ENCODE results near the gene ANKRD24. TPM values are rescaled to one million over a fixed set of nuclear protein-coding genes. Genes with fewer than 3 reads are reported as not detected.

ANKRD24 gene
- total and polyA plus RNA-seq, 7 donors = 0.34 to 2.7 (median 0.46) TPM

GRCh38 chr19:4149518-4150288 is 32.8 kb upstream of the ANKRD24 start:
- Histone ChIP-seq H3K4me1 (no peaks in the 10 kb centered on the region), H3K4me3 (no peak overlapping the region), H3K27ac (no peak overlapping the region), H3K9me3 (no peaks in the 10 kb centered on the region), H3K27me3 (ENCODE audit: insufficient read depth in 3 of 3, low read length in 2 of 3) (peaks cover 0 to 47% (median 11%) of the 10 kb centered on the region in 3 donors), H3K36me3 (ENCODE audit: insufficient read depth in 1 of 2, low read depth in 1 of 2) (no peaks in the 10 kb centered on the region)
- DNase-seq (no peak), ATAC-seq (no peak)
- TF ChIP-seq, protein P1, sequence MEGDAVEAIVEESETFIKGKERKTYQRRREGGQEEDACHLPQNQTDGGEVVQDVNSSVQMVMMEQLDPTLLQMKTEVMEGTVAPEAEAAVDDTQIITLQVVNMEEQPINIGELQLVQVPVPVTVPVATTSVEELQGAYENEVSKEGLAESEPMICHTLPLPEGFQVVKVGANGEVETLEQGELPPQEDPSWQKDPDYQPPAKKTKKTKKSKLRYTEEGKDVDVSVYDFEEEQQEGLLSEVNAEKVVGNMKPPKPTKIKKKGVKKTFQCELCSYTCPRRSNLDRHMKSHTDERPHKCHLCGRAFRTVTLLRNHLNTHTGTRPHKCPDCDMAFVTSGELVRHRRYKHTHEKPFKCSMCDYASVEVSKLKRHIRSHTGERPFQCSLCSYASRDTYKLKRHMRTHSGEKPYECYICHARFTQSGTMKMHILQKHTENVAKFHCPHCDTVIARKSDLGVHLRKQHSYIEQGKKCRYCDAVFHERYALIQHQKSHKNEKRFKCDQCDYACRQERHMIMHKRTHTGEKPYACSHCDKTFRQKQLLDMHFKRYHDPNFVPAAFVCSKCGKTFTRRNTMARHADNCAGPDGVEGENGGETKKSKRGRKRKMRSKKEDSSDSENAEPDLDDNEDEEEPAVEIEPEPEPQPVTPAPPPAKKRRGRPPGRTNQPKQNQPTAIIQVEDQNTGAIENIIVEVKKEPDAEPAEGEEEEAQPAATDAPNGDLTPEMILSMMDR (IDR thresholded peaks at IDR 0.05) = no peak
- WGBS, 3 donors = 48 to 53% (median 51%) methylated on average over 17 of the region's 17 CpGs
- intact Hi-C loops (cut with DNase I) = no loop called here

GRCh38 chr19:4151623-4152022 is 30.9 kb upstream of the ANKRD24 start:
- Histone ChIP-seq H3K27me3 (ENCODE audit: insufficient read depth in 3 of 3, low read length in 2 of 3) (peaks cover 0 to 41% (median 8%) of the 10 kb centered on the region in 3 donors), H3K27ac (no peak overlapping the region), H3K9me3 (no peaks in the 10 kb centered on the region), H3K36me3 (ENCODE audit: insufficient read depth in 1 of 2, low read depth in 1 of 2) (no peaks in the 10 kb centered on the region), H3K4me1 (no peaks in the 10 kb centered on the region), H3K4me3 (no peak overlapping the region)
- 65 to 76% (median 67%) methylated on average over 5 to 6 of the region's 6 CpGs for WGBS, 3 donors
- no peak for ATAC-seq
- TF ChIP-seq, protein P1 (IDR thresholded peaks at IDR 0.05) = no peak
- intact Hi-C loops (cut with DNase I) = no loop called here
- no peak for DNase-seq

DNA sequence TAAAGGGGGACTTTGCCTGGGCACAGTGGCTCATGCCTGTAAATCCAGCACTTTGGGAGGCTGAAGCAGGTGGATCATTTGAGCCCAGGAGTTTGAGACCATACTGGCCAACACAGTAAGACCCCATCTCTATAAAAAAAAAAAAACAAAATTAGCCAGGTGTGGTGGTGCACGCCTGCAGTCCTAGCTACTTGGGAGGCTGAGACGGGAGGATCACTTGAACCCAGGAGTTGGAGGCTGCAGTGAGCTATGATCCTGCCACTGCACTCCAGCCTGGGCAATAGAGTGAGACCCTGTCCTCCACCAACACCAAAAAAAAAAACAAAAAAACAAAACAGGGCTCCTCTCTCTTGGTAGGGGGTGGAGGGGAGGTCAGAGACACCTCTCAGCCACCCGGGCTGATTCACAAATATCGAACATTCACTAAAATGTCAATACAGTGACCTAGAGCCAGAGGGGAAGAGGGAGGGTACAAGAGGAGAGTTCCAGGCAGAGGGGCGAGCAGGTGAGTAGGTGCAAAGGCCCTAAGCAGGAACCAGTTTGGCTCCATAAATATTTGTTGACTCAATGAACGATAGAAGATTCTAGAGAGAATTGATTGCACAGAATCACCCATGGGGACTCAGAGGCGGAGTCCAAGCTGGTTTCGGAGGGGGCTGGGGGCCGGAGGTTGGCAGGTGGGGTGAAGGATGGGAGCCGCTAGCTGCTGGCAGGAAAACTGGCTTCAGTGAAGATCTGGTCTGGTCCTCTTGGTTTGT is 30.1 kb upstream of the ANKRD24 start:
- Histone ChIP-seq H3K4me3 (no peak overlapping the region), H3K27me3 (ENCODE audit: insufficient read depth in 3 of 3, low read length in 2 of 3) (peaks cover 0 to 33% (median 4%) of the 10 kb centered on the region in 3 donors), H3K36me3 (ENCODE audit: insufficient read depth in 1 of 2, low read depth in 1 of 2) (no peaks in the 10 kb centered on the region), H3K4me1 (no peaks in the 10 kb centered on the region), H3K9me3 (no peaks in the 10 kb centered on the region), H3K27ac (no peak overlapping the region)
- TF ChIP-seq, protein P1 (IDR thresholded peaks at IDR 0.05) = no peak
- intact Hi-C loops (cut with DNase I) = no loop called here
- ATAC-seq (no peak), DNase-seq (no peak)
- 70 to 75% (median 72%) methylated on average over 10 of the region's 10 CpGs for WGBS, 3 donors

DNA sequence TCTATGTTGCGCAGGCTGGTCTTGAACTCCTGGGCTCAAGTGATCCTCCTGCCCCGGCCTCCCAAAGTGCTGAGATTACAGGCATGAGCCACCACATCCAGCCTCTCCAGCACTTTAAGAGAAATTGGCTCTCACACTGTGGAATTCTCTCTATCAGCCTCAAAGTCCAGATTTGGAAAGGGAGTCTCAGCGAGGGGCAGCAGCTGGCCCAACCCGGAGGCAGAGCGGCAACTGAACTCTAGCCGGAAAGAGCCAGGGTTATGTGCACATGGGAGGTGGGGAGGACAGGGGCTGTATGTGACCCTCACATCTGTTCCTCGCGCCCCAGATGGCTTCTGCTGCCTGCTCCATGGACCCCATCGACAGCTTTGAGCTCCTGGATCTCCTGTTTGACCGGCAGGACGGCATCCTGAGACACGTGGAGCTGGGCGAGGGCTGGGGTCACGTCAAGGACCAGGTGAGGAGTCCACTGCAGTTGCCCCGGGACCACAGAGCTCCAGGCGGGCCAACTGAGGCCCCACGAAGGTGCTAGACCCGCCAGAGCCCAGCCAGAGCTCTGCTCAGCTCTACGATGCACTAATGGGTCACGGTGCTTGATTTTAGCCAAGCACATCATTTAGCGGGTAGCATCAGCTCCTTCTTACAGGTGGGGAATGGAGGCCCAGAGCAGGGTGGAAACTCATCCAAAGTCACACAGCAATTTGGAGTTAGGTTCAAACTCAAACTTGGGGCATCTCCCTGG is 27.7 kb upstream of the ANKRD24 start:
- Histone ChIP-seq H3K9me3 (no peaks in the 10 kb centered on the region), H3K36me3 (ENCODE audit: insufficient read depth in 1 of 2, low read depth in 1 of 2) (no peaks in the 10 kb centered on the region), H3K4me3 (no peak overlapping the region), H3K27me3 (ENCODE audit: insufficient read depth in 3 of 3, low read length in 2 of 3) (peaks cover 0 to 37% (median 4%) of the 10 kb centered on the region in 3 donors), H3K4me1 (no peaks in the 10 kb centered on the region), H3K27ac (no peak overlapping the region)
- DNase-seq = no peak
- 57 to 76% (median 59%) methylated on average over 20 to 21 of the region's 21 CpGs for WGBS, 3 donors
- intact Hi-C loops (cut with DNase I) = no loop called here
- TF ChIP-seq, protein P1 (IDR thresholded peaks at IDR 0.05) = no peak
- no peak for ATAC-seq

Data from psoas muscle (tissue), 8 donors.